Skin of body (tissue), 2 donors: ENCODE measurements around the gene ZBTB49. TPM values are rescaled to one million over a fixed set of nuclear protein-coding genes. Genes with fewer than 3 reads are reported as not detected.
"Not testable (repeated sequence)": the region's sequence is repeated elsewhere in the genome, so short reads cannot be mapped to it uniquely, and the experiment has no call there.

Source experiments
- DNase-seq: peaks from one replicate; lab custom pipeline; 2025; lab: John Stamatoyannopoulos, UW
- total RNA-seq: library from RNA; depleted of rRNA; stranded (reverse); fragments of >200 nt; gene quantifications from one replicate; pipeline ENCODE4 v1.2.3, GENCODE V29; 2014

The ZBTB49 gene, protein sequence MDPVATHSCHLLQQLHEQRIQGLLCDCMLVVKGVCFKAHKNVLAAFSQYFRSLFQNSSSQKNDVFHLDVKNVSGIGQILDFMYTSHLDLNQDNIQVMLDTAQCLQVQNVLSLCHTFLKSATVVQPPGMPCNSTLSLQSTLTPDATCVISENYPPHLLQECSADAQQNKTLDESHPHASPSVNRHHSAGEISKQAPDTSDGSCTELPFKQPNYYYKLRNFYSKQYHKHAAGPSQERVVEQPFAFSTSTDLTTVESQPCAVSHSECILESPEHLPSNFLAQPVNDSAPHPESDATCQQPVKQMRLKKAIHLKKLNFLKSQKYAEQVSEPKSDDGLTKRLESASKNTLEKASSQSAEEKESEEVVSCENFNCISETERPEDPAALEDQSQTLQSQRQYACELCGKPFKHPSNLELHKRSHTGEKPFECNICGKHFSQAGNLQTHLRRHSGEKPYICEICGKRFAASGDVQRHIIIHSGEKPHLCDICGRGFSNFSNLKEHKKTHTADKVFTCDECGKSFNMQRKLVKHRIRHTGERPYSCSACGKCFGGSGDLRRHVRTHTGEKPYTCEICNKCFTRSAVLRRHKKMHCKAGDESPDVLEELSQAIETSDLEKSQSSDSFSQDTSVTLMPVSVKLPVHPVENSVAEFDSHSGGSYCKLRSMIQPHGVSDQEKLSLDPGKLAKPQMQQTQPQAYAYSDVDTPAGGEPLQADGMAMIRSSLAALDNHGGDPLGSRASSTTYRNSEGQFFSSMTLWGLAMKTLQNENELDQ
- 4.6 TPM for total RNA-seq

GRCh38 chr4:4289941-4290850 is at the start of gene ZBTB49, which contains the start of gene LYAR:
TSS of gene ZBTB49 (plus strand) at chr4:4290251. CDS start at chr4:4299946, 9,695 bp downstream.
TSS of gene LYAR (minus strand) at chr4:4290154. CDS start at chr4:4283742, 6,412 bp downstream.
- DNase-seq, result peak; percentile 75

GRCh38 chr4:4245172-4245571 is 44.9 kb upstream of the ZBTB49 start:
- no peak for DNase-seq

DNA sequence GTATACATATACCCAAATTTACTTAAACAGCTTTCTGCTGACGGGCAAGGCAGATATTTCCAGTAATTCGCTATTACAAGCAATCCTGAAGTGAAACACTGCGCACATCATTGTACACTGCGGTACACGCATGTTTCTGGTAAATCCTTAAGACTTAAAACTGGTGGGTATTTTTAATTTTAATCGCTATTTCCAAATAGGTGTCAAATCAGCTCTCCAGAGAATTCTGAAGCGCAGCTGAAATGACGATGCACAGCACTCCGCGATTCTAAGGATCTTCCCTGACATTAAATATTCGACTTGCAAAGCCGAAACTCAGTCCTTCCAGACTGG is 42.4 kb upstream of the ZBTB49 start:
- DNase-seq, result peak; percentile 28

- peak; percentile 95 for DNase-seq
Observed at GRCh38 chr4:4248029-4248884, 41.8 kb upstream of the ZBTB49 start, which contains the start of gene TMEM128. TSS of gene TMEM128 (minus strand) at chr4:4248223. CDS start at chr4:4248202, 21 bp downstream.

DNA sequence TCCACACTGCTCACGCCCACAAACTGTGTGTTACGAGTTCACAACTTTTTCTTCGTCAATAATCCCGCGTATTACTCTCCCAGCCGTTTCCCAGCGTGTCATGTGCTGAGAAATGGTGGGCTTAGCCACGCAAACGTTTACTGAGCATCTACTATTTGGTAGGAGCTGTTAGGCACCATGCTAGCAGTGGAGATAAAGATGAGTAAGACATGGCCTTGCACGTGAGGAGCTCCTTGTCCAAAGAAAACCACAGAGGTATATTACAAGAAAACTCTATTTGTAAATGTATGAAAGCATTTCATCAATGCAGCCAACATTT is 41.2 kb upstream of the ZBTB49 start:
- no peak for DNase-seq

GRCh38 chr4:4249342-4249741 is 40.7 kb upstream of the ZBTB49 start:
- not testable (repeated sequence) for DNase-seq

DNA sequence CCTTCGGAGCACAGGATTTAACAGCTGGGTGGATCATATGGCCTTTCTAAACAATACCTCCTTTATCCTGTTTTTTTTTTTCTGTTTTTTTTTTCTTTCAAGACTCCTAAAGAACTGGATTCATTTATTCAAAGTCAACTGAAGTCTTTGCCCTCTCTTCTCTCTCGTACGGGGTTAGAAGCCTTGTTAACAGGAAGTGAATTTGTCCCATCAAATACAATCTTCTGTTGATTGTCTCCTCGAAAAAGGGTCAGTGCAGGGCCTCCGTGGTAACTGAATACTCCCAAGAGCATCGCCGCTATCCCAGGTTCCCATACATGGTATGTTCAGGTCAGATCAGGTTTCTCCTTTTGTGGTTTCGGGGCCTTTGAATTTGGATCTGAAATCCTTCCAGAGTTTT is 40.2 kb upstream of the ZBTB49 start:
- DNase-seq, result no peak

DNA sequence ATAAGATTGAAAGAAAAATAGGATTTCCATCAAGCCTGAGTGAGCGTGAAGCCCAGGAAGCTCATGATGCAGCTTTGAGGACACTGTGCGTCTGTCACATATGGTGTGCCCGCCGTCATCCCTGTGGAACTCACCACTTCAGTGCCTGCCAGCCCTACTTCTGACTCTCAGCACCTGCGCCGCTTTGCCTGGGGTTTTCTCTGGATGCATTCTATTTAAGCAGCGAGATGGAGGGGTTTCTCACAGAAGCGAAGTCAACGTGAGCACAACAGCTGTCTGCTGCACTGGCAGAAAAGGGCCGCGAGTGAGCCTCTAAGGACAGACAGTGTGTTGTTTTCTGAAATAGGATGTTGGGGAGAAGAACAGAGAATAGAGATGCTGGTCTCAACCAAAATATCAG is 35.9 kb upstream of the ZBTB49 start:
- no peak for DNase-seq

DNA sequence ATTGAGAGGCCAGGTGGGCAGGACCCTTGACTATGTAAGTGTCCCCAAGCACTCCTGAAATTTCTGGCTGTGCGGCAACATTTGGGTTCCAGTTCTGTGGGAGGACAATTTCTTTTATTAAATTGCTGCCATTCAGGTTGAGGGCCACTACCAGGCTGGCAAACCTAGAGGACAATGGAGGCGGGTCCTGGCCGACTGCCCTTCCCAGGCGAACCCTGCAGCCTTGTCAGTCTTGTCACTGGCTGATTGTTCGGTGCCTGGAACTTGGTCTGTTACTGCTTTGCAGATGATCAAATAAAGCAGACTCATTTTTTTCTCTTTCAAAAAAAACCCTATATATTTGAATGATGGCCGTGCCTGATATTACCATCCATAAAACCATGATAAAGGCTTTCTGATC is 35.4 kb upstream of the ZBTB49 start:
- no peak for DNase-seq

DNA sequence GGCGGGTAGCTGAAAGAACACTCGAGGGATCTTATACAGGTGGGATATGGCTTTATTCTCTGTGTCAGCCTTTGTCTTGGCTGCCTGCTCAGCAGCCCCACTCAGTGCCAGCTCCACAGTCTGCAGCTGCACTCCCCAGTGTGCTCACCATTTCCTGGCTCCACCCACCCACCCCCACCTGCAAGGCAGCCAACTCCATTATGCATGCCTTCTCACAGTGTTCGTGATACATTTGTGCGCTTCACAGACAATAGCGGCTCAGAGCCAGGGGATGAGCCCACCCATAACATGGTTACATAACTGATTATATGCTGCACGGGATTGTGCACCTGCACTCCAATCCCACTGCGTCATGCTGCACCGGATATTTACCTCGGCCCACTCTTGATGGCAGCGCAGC is 33.3 kb upstream of the ZBTB49 start:
- no peak for DNase-seq

GRCh38 chr4:4257705-4258104 is 32.3 kb upstream of the ZBTB49 start:
- not testable (repeated sequence) for DNase-seq

GRCh38 chr4:4259484-4260100 is 30.5 kb upstream of the ZBTB49 start:
- no peak for DNase-seq

DNA sequence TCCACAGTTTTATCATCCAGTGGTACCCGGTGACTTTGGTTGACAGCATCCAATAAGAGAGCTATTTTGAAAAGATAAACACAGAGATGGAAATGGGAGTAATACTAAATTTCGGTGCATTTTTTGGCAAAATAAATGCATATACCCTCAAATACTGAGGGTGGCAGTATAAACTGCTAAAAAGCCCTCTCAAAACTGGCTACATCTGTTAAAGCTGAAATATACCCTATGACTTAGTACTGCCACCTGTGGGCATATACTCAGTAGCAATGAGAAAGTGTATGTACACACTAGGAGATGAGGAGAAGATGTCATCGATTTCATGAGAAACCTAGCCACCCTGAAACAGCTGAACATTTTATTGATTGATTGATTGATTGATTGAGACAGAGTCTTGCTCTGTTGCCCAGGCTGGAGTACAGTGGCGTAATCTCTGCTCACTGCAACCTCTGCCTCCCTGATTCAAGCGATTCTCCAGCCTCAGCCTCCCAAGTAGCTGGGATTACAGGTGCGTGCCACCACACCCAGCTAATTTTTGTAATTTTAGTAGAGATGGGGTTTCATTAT is 29.8 kb upstream of the ZBTB49 start:
- DNase-seq, result no peak

DNA sequence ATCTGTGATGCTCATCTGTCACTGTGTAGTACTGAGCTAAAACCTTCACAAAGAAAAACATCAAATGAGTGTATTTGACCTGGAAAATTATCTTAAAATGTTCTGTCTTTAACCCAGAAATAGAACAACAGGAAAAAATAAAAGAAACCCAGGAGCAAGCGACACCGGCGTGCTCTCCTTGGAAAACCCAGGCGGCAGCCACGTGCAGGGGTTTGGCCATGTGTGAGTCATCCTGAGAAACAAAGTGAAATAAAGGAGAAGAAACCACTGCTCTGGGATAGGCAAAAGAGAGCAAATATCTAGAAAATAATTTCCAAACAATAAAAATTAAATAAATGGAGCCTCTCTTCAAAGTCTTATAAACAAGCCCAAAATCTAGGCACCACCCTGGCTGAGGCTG is 22.1 kb upstream of the ZBTB49 start:
- DNase-seq, result no peak

GRCh38 chr4:4268776-4269175 is 21.3 kb upstream of the ZBTB49 start:
- DNase-seq, result no peak

DNA sequence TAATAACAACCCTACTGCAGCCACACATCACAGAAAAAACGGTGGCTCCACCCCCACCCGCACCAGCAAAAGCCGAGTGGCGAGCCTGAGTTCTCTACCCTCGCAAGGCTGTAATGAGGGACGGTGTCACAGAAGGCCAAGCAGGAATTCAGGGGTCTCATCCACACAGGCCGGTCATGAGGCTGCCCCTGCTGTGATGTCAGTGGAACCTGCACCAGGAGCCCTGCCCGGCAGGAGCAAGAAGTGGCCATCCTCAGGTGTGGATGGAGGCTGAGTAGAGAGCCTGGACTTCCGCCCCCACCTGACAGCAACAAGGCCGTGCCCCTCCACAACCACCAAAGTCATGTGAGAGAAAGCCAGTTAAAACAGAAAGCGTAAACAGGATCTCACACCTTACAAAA is 20.7 kb upstream of the ZBTB49 start:
- DNase-seq, result no peak

DNA sequence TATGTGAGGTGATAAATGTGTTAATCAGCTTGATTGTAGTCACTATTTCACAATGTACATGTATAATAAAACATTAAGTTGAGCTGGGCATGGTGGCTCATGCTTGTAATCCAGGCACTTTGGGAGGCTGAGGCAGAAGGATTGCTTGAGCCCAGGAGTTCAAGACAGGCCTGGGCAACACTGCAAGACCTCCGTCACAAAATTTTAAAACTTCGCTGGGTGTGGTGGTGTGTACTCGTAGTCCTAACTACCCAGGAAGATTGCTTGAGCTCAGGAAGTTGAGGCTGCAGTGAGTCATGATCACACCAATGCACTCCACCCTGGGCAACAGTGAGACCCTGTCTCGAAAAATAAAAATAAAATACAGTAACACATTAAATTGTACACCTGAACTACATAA is 20.2 kb upstream of the ZBTB49 start:
- no peak for DNase-seq

DNA sequence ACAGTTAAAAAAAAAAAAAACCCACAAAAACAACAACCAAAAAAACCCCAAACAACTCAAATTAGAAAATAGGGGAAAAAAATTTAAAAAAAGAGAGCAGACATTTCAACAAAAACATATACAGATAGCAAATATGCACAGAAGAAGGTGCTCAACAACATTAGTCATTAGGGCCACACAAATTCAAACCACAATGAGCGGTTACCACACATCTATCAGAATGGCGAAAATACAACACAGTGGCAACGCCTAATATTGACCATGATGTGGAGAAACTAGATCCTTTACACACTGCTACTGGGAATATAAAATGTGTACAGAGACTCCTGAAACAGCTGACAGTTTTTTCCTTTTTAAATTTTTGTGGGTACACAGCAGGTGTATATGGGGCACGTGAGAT is 19.5 kb upstream of the ZBTB49 start:
- DNase-seq, result no peak

GRCh38 chr4:4271912-4272311 is 18.1 kb upstream of the ZBTB49 start:
- no peak for DNase-seq

DNA sequence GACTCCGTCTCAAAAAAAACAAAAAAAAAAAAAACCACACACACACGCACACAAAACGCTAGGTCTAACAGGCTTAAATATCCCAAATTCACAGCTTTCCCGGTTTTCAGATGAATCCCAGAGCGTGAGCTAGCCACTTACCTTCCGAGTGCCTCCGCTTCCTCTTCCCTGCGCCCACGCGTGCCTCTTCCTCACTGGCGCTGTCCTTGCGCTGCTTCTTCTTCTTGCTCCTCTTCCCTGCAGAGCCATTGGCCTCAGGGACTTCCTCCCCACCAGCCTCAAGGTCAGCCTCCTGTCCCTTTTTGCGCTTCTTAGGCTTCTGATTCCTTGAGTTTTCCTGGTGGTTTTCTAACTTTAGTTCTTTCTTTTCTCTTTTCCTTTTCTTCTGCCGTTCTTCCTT is 15.8 kb upstream of the ZBTB49 start:
- no peak for DNase-seq
